Fibroblast of lung (primary cell): ENCODE results near the gene WNT11. TPM values are rescaled to one million over a fixed set of nuclear protein-coding genes. Genes with fewer than 3 reads are reported as not detected.

Source experiments
- DNase-seq, 2 donors: peaks; one replicate each; pipeline versions ENCODE4 v3.0.0 to v3.0.0-alpha.2; 2010; ENCODE audit warnings: low read depth in 2 of 2
- H2AFZ ChIP-seq: 2 replicates; pipeline ENCODE4 v1.5.1; 2012; ENCODE audit warnings: low read length, control low read depth, inconsistent platforms
- H3K27ac ChIP-seq: 2 replicates; pipeline ENCODE4 v1.5.1; 2011; ENCODE audit warnings: low read length, control low read depth; ENCODE audit not compliant: insufficient read depth
- H3K27me3 ChIP-seq: 2 replicates; pipeline ENCODE4 v1.5.1; 2011; ENCODE audit warnings: mild to moderate bottlenecking, low read length; ENCODE audit not compliant: control insufficient read depth, insufficient read depth
- H3K36me3 ChIP-seq: 2 replicates; pipeline ENCODE4 v1.5.1; 2011; ENCODE audit warnings: low read length; ENCODE audit not compliant: control insufficient read depth, insufficient read depth
- H3K4me1 ChIP-seq: 2 replicates; pipeline ENCODE4 v1.5.1; 2011; ENCODE audit warnings: low read length; ENCODE audit not compliant: control insufficient read depth, insufficient read depth; ENCODE audit errors: extremely low read depth
- H3K4me2 ChIP-seq: 2 replicates; pipeline ENCODE4 v1.5.1; 2011; ENCODE audit warnings: low read length, control low read depth; ENCODE audit not compliant: insufficient read depth; ENCODE audit errors: extremely low read depth
- H3K4me3 ChIP-seq, 4 experiments: fragments of 200-600 bp in 1 of 4; sonication (generic) in 1 of 4; replicated peaks in 1 of 4; 2 replicates each; pipeline ENCODE4 v1.5.1; 2011 to 2016; ENCODE audit warnings: low read length in 4 of 4, low read depth in 3 of 4, mild to moderate bottlenecking in 3 of 4, control low read depth in 2 of 4, inconsistent platforms in 1 of 4, mixed read lengths in 1 of 4; ENCODE audit not compliant: insufficient read depth in 1 of 4; ENCODE audit errors: control extremely low read depth in 1 of 4
- H3K79me2 ChIP-seq: 2 replicates; pipeline ENCODE4 v1.5.1; 2012; ENCODE audit warnings: mild to moderate bottlenecking, low read length, inconsistent platforms; ENCODE audit not compliant: control insufficient read depth, insufficient read depth
- H3K9ac ChIP-seq: 2 replicates; pipeline ENCODE4 v1.5.1; 2011; ENCODE audit warnings: mild to moderate bottlenecking, low read length, control low read depth; ENCODE audit not compliant: insufficient read depth
- H3K9me3 ChIP-seq: 2 replicates; pipeline ENCODE4 v1.5.1; 2012; ENCODE audit warnings: low read depth, low read length; ENCODE audit not compliant: control insufficient read depth, insufficient read depth
- H4K20me1 ChIP-seq: 2 replicates; pipeline ENCODE4 v1.5.1; 2011; ENCODE audit warnings: low read length; ENCODE audit not compliant: control insufficient read depth, insufficient read depth; ENCODE audit errors: extremely low read depth
- EZH2 ChIP-seq: IDR thresholded peaks from 2 replicates; pipeline ENCODE4 v1.5.1; 2012; ENCODE audit warnings: low read length, control low read depth, mild to moderate bottlenecking; ENCODE audit errors: missing control alignments
- polyA plus RNA-seq, 2 donors: library from polyadenylated mRNA; depleted of rRNA in 1 of 2; stranded (reverse) in 1 of 2; unstranded in 1 of 2; fragments of >200 nt; gene quantifications; 2 replicates each; pipeline ENCODE4 v1.2.1, GENCODE V29; 2011 to 2012; ENCODE audit warnings: missing spikeins in 1 of 2
- total RNA-seq: library from RNA; depleted of rRNA; stranded (reverse); fragments of >200 nt; gene quantifications from 2 replicates; pipeline ENCODE4 v1.2.1, GENCODE V29; 2014
- TF ChIP-seq, protein P1 (sequence below), 2 donors: IDR thresholded peaks in 1 of 2; conservative IDR thresholded peaks in 1 of 2; 1 replicate in 1 of 2; 2 replicates in 1 of 2; pipeline ENCODE4 v1.5.1; 2011 to 2012; ENCODE audit warnings: low read length in 2 of 2, control low read depth in 1 of 2, inconsistent platforms in 1 of 2, low read depth in 1 of 2, mild to moderate bottlenecking in 1 of 2

WNT11 gene
- total and polyA plus RNA-seq, 2 donors (not counting 1 experiment from before 2014, with no cell fraction given): 0.07 to 0.33 TPM

- no peak for TF ChIP-seq EZH2
- TF ChIP-seq, protein P1, sequence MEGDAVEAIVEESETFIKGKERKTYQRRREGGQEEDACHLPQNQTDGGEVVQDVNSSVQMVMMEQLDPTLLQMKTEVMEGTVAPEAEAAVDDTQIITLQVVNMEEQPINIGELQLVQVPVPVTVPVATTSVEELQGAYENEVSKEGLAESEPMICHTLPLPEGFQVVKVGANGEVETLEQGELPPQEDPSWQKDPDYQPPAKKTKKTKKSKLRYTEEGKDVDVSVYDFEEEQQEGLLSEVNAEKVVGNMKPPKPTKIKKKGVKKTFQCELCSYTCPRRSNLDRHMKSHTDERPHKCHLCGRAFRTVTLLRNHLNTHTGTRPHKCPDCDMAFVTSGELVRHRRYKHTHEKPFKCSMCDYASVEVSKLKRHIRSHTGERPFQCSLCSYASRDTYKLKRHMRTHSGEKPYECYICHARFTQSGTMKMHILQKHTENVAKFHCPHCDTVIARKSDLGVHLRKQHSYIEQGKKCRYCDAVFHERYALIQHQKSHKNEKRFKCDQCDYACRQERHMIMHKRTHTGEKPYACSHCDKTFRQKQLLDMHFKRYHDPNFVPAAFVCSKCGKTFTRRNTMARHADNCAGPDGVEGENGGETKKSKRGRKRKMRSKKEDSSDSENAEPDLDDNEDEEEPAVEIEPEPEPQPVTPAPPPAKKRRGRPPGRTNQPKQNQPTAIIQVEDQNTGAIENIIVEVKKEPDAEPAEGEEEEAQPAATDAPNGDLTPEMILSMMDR (conservative IDR thresholded peaks at IDR 0.05 in 1 of 2, IDR thresholded peaks at IDR 0.05 in 1 of 2; ENCODE audit: low read depth in 1 of 2, low read length in 2 of 2): no peak
- H3K36me3 ChIP-seq: no peaks in the 10 kb centered on the region
- H3K9me3 ChIP-seq: no peaks in the 10 kb centered on the region
- H3K79me2 ChIP-seq: no peaks in the 10 kb centered on the region
- no peak overlapping the region for H3K9ac ChIP-seq
- no peak overlapping the region for H2AFZ ChIP-seq
- H4K20me1 ChIP-seq: no peaks in the 10 kb centered on the region
- no peak overlapping the region for H3K4me3 ChIP-seq
- H3K4me1 ChIP-seq: no peaks in the 10 kb centered on the region
- H3K27me3 ChIP-seq: no peaks in the 10 kb centered on the region
- H3K27ac ChIP-seq: no peak overlapping the region
- no peak overlapping the region for H3K4me2 ChIP-seq
- DNase-seq: no peak
These were observed 54.7 kb downstream of the WNT11 start for GRCh38 chr11:76151556-76152085.

DNA sequence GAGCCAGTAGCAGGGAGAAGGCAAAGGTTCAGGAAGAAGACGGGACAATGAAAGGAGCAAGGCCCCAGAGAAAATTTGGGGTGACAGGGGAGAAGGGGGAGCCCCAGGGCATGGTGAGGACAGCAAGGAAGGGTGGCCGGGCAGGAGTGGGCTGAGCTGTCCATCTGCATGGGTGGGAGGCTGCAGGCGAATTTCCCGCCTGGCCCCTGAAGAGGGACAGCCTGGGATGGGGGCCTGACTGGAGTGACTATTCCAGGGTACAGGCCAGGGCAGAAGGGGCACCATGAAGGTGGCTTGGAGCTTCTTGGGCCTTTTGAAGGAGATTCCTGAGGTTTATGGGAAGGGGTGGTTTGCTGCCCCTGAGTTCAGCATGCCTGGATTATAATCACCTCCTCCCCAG lies 56.2 kb downstream of the WNT11 start:
- no peak overlapping the region for H3K9ac ChIP-seq
- H3K4me1 ChIP-seq: no peaks in the 10 kb centered on the region
- no peak for DNase-seq
- H3K36me3 ChIP-seq: no peaks in the 10 kb centered on the region
- H3K4me2 ChIP-seq: no peak overlapping the region
- no peak overlapping the region for H3K4me3 ChIP-seq
- H2AFZ ChIP-seq: no peak overlapping the region
- H3K27me3 ChIP-seq: no peaks in the 10 kb centered on the region
- H4K20me1 ChIP-seq: no peaks in the 10 kb centered on the region
- H3K9me3 ChIP-seq: no peaks in the 10 kb centered on the region
- TF ChIP-seq, protein P1 (conservative IDR thresholded peaks at IDR 0.05 in 1 of 2, IDR thresholded peaks at IDR 0.05 in 1 of 2; ENCODE audit: low read depth in 1 of 2, low read length in 2 of 2): no peak
- no peak for TF ChIP-seq EZH2
- H3K79me2 ChIP-seq: no peaks in the 10 kb centered on the region
- H3K27ac ChIP-seq: no peak overlapping the region

DNA sequence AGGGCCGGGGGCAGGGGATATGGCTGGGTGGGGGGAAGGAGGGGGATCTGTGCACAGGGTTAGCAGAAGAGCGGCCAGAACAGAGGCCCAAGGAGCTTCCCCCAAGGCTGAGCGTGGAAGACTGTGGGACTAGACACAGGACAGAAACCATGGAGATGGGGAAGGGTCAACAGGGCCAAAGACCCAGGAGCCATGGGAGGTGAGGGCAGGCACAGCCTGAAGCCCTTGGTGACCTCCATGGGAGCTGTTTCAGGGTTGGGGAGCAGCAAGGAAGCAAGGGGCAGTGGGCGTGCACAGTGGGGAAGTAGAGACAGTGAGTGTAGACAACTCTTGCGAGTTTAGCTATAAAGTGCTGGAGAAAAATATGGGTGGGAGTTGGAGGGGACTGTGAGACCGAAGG lies 56.6 kb downstream of the WNT11 start:
- H3K36me3 ChIP-seq: no peaks in the 10 kb centered on the region
- no peak overlapping the region for H2AFZ ChIP-seq
- no peaks in the 10 kb centered on the region for H4K20me1 ChIP-seq
- H3K4me1 ChIP-seq: no peaks in the 10 kb centered on the region
- no peaks in the 10 kb centered on the region for H3K27me3 ChIP-seq
- TF ChIP-seq EZH2: no peak
- TF ChIP-seq, protein P1 (conservative IDR thresholded peaks at IDR 0.05 in 1 of 2, IDR thresholded peaks at IDR 0.05 in 1 of 2; ENCODE audit: low read depth in 1 of 2, low read length in 2 of 2): no peak
- H3K27ac ChIP-seq: no peak overlapping the region
- no peak overlapping the region for H3K4me3 ChIP-seq
- no peaks in the 10 kb centered on the region for H3K9me3 ChIP-seq
- no peak overlapping the region for H3K4me2 ChIP-seq
- no peaks in the 10 kb centered on the region for H3K79me2 ChIP-seq
- no peak overlapping the region for H3K9ac ChIP-seq
- no peak for DNase-seq
